Colonic mucosa (tissue), 4 donors: ENCODE data around the gene PSMF1. TPM values are rescaled to one million over a fixed set of nuclear protein-coding genes. Genes with fewer than 3 reads are reported as not detected.

Experiments used
- DNase-seq: peaks from one replicate; pipeline ENCODE4 v3.0.0-alpha.2; 2020
- H3K27ac ChIP-seq: fragments of 200-600 bp; one replicate; pipeline ENCODE4 v1.8.0; 2021
- H3K27me3 ChIP-seq: fragments of 200-600 bp; one replicate; pipeline ENCODE4 v1.8.0; 2021
- H3K36me3 ChIP-seq: fragments of 200-600 bp; one replicate; pipeline ENCODE4 v1.8.0; 2021
- H3K4me1 ChIP-seq: fragments of 200-600 bp; one replicate; pipeline ENCODE4 v1.8.0; 2021; ENCODE audit warnings: mild to moderate bottlenecking
- H3K4me3 ChIP-seq: fragments of 200-600 bp; one replicate; pipeline ENCODE4 v1.8.0; 2021
- H3K9ac ChIP-seq, 2 donors: one replicate each; pipeline ENCODE4 v1.7.0; 2013; ENCODE audit warnings: control low read depth in 2 of 2, low read depth in 2 of 2, low read length in 2 of 2
- H3K9me3 ChIP-seq: fragments of 200-600 bp; one replicate; pipeline ENCODE4 v1.8.0; 2021
- CTCF ChIP-seq: fragments of 200-600 bp; IDR thresholded peaks from one replicate; pipeline ENCODE4 v1.8.0; 2022; ENCODE audit warnings: antibody characterized with exemption, mild to moderate bottlenecking
- intact Hi-C: fragments of 100-400 bp; cut with DNase I; formaldehyde crosslinking; loops from one replicate; pipeline ENCODE4 v1.14.1; 2022
- total RNA-seq, 2 donors: library from RNA; stranded (reverse); fragmentation: NEBNext Ultra II Directional in 1 of 2; extraction: Animal tissue kit (Norgen Biotek cat#: 25700) in 1 of 2; gene quantifications; one replicate each; pipeline ENCODE4 v1.2.1, GENCODE V29; 2021
- donor health status: healthy.
- donor health status: DM: no; HTN: no; CAD: no.
- donor health status: DM: no; HTN: no; CAD: no.

PSMF1 gene
- total RNA-seq, 2 donors from 2014 or later: 138 to 163 TPM

GRCh38 chr20:1195226-1195625, 76.8 kb downstream of the PSMF1 start:
- no peak for DNase-seq
- Histone ChIP-seq H3K9ac (no peak overlapping the region), H3K27me3 (no peaks in the 10 kb centered on the region), H3K9me3 (no peaks in the 10 kb centered on the region), H3K27ac (no peak overlapping the region), H3K4me3 (no peak overlapping the region), H3K36me3 (no peaks in the 10 kb centered on the region), H3K4me1 (no peaks in the 10 kb centered on the region)
- intact Hi-C loops: no loop called here
- no peak for TF ChIP-seq CTCF

GRCh38 chr20:1196634-1197033, 78.2 kb downstream of the PSMF1 start:
- Histone ChIP-seq H3K27ac (no peak overlapping the region), H3K4me3 (no peak overlapping the region), H3K9me3 (no peaks in the 10 kb centered on the region), H3K27me3 (no peaks in the 10 kb centered on the region), H3K9ac (no peak overlapping the region), H3K36me3 (no peaks in the 10 kb centered on the region), H3K4me1 (no peaks in the 10 kb centered on the region)
- intact Hi-C loops: no loop called here
- TF ChIP-seq CTCF: no peak
- DNase-seq: no peak

GRCh38 chr20:1197801-1198200, 79.4 kb downstream of the PSMF1 start:
- Histone ChIP-seq H3K27ac (no peak overlapping the region), H3K4me3 (no peak overlapping the region), H3K27me3 (no peaks in the 10 kb centered on the region), H3K36me3 (no peaks in the 10 kb centered on the region), H3K9ac (no peak overlapping the region), H3K9me3 (no peaks in the 10 kb centered on the region), H3K4me1 (no peaks in the 10 kb centered on the region)
- DNase-seq: no peak
- no peak for TF ChIP-seq CTCF
- intact Hi-C loops: no loop called here

- DNase-seq: no peak
- no peaks in the 10 kb centered on the region for H3K9me3 ChIP-seq
- TF ChIP-seq CTCF: no peak
- H3K27me3 ChIP-seq: no peaks in the 10 kb centered on the region
- no peak overlapping the region for H3K27ac ChIP-seq
- H3K36me3 ChIP-seq: no peaks in the 10 kb centered on the region
- intact Hi-C loops: no loop called here
- no peak overlapping the region for H3K4me3 ChIP-seq
- H3K4me1 ChIP-seq: no peaks in the 10 kb centered on the region
- no peak overlapping the region for H3K9ac ChIP-seq
Observed at GRCh38 chr20:1198751-1199150, 80.3 kb downstream of the PSMF1 start.

- no peak overlapping the region for H3K9ac ChIP-seq
- intact Hi-C loops: no loop called here
- no peaks in the 10 kb centered on the region for H3K27me3 ChIP-seq
- no peak for DNase-seq
- H3K4me1 ChIP-seq: no peaks in the 10 kb centered on the region
- no peak overlapping the region for H3K27ac ChIP-seq
- H3K4me3 ChIP-seq: no peak overlapping the region
- TF ChIP-seq CTCF: no peak
- H3K9me3 ChIP-seq: no peaks in the 10 kb centered on the region
- no peaks in the 10 kb centered on the region for H3K36me3 ChIP-seq
Observed at GRCh38 chr20:1199212-1199873, 80.9 kb downstream of the PSMF1 start.
